NCI-H187 (cell line): ENCODE data around the gene CDK9.
"Not testable (repeated sequence)": the region's sequence is repeated elsewhere in the genome, so short reads cannot be mapped to it uniquely, and the experiment has no call there.

Source experiments
- DNase-seq, 2 experiments: peaks; one replicate each; lab custom pipeline; 2025; lab: John Stamatoyannopoulos, UW

CDK9 gene

GRCh38 chr9:127826253-127826913, 40.5 kb downstream of the CDK9 start:
- DNase-seq: no peak

GRCh38 chr9:127828262-127829031, 42.6 kb downstream of the CDK9 start:
- no peak for DNase-seq

DNA sequence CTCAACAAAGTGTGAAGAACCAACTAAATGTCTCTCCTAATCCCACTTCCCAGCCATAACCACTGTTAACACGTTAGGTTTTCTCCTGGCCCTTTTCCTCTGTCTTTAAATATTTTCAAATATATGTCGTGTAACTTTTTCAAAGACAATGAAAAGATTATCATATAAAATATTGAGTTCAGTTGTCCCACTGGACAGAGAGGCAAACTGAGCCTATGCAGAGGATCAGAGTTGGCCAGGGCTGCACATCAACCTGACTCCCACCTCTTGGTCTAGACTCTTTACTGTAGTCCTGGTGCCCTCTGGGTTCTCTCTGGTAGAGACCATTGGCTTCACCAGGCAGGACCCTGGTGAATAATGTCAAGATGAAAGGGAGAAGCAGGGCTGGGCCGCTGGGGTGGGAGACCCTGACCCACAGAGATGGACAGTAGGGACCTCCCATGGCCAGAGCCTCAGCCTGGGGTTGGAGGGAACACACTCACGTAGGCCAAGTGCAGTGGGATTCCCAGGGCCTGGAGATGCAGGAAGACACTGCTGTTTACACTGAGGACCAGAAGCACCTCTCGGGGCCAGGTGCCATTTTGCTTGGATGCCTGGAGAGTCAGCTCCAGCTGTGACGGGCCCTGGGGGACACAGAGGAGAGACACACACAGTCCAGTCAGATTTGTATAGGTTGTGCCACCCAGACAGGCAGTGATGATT, 43.5 kb downstream of the CDK9 start:
- no peak for DNase-seq

GRCh38 chr9:127832248-127832647, 46.4 kb downstream of the CDK9 start:
- DNase-seq: no peak

GRCh38 chr9:127833555-127833954, 47.7 kb downstream of the CDK9 start:
- DNase-seq: no peak

GRCh38 chr9:127835991-127836516, 50.2 kb downstream of the CDK9 start:
- DNase-seq: no peak

DNA sequence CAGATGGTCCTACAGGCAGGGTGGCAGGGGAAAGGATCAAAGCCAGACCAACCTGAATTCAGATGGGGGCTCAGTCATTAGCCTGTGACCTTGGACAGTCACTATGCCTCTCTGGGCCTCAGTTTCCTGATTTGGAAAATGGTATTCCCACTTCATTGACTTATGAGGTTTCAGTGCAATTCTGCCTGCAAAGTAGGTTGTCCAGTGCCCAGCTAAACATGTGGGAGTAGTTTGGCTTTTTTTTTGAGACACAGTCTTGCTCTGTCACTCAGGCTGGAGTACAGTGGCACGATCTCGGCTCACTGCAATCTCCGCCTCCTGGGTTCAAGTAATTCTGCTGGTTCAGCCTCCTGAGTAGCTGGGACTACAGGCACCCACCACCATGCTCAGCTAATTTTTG, 50.7 kb downstream of the CDK9 start:
- not testable (repeated sequence) for DNase-seq

DNA sequence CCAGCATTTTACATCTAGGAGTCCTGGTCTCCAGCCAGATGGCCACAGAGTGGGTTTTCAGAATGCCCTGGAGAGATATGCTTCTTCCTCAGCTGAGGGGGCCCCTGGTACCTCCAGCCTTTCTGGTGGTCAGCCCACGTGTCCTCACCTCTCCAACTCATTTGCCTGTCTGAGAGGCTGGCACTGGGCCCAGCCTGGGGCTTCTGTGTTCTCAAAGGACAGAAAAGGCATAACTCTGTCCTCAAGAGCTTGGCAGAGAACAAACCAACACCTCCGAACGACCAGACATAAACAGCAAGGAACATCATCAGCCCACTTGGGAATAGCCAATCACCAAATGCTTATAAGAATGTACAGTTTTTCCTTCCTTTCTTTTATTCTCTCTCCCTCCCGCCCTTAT, 51.5 kb downstream of the CDK9 start:
- DNase-seq: no peak

DNA sequence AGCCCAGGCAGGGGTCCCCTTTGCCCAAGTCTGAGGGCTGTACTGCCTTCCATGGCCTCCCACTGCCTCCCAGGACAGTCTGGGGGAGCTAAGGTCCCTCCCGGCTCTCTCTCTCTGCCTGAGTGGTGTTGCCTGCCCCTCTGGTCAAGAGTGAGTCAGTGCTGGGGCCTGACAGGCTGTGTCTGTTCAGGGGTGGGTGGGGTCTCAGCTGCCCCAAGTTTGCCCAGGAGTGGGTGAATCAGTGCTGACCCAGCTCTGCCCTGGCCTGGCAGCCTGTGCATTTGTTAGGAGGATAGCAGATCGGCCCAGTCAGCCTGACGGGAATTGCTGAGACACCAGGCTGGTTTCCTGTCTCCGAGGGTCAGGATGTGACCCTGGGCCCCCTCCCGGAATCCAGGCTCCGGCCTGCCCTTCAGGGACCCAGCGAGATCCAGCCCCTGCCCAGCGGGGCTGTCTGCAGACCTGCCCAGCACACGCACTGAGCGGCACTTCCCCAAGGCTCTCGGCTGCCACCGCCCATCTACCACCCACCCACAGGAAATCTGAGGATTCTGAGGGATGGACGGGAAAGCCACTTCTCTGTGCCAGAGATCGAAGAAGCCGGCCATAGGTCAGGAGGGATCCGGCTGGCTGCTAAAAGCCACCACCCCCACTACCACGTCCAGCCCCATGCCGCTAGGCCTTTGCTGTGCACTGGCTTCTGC, 52.7 kb downstream of the CDK9 start:
- DNase-seq: no peak
